ENCODE results near the gene KCNJ6.
A peak's percentile ranks its signal among the peaks of the same experiment; 100 is the strongest.

The KCNJ6 gene

DNA sequence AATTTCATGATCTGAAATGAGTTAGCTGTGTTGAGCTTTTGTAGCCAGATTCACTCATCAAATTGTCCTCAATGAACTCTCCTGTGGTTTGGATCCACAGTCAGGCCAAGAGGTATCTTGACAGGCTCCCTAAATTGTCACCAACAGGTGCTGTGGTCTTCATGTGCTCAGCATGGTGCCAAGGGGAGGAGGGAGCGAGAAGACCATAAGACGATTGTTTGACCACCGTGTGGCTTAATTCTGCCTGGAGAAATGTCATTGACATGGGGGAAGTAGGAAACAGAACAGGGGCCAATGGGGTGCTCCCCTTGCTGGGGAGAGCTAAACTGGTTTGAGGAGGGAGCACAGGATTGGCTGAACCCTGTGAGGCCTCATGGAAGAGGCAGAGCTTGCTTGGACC is 219.3 kb downstream of the KCNJ6 start:
- peaks cover 0 to 5% (median 0%) of the 10 kb centered on the region in 5 experiments for H3K9me3 ChIP-seq (ENCODE audit: control extremely low read depth in 1 of 5, control insufficient read depth in 4 of 5, insufficient read depth in 2 of 5, low read depth in 1 of 5, low read length in 4 of 5)
- H3K4me3 ChIP-seq (ENCODE audit: control insufficient read depth in 1 of 7, extremely low read depth in 1 of 7, insufficient read depth in 4 of 7, low read depth in 2 of 7, low read length in 6 of 7) = no peak overlapping the region
- ChIA-PET CTCF (interaction anchor here (0.6 to 1.4 kb wide), 3 partner anchors 15 to 981 kb away, joined by 3 to 6 read pairs (median 4); no protein-coding TSS in a partner anchor), POLR2A (no interaction called here)
- 95% methylated on average over 3 of the region's 3 CpGs for WGBS (ENCODE audit: insufficient coverage)
- no peaks in the 10 kb centered on the region for H3K4me1 ChIP-seq (ENCODE audit: control extremely low read depth in 1 of 4, control insufficient read depth in 4 of 4, insufficient read depth in 4 of 4, low read length in 3 of 4)
- peaks cover 0 to 6% (median 0%) of the 10 kb centered on the region in 5 experiments for H3K27me3 ChIP-seq (replicated peaks in 2 of 5; ENCODE audit: control insufficient read depth in 4 of 5, insufficient read depth in 5 of 5, low read length in 4 of 5)
- DNase-seq = no peak
- no peak overlapping the region for H3K27ac ChIP-seq (ENCODE audit: insufficient read depth in 1 of 2, low read depth in 1 of 2, low read length in 2 of 2, poor library complexity in 1 of 2, severe bottlenecking in 2 of 2)
- no peaks in the 10 kb centered on the region for H3K36me3 ChIP-seq (ENCODE audit: control insufficient read depth in 4 of 4, insufficient read depth in 4 of 4, low read length in 3 of 4)

DNA sequence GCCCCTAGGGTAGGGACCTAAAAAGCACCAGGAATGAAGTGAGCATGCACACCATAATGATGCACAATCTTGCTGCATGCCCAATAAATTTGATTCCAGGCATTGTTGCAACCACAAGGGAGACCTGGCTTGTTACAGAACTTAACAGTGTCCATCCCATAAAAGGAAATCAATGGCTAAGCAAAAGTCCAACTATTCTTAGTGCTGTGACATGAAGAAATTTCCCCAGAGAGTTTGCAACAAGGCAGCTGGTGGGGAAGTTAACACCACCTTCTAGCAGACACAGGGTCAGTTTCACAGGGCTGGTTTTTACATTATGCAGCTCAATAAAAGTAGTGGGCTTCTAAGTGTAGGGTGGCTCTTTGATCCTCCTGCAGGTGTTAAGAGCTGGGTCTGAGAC is 221.1 kb downstream of the KCNJ6 start:
- H3K27ac ChIP-seq (ENCODE audit: insufficient read depth in 1 of 2, low read depth in 1 of 2, low read length in 2 of 2, poor library complexity in 1 of 2, severe bottlenecking in 2 of 2) = no peak overlapping the region
- H3K4me1 ChIP-seq (ENCODE audit: control extremely low read depth in 1 of 4, control insufficient read depth in 4 of 4, insufficient read depth in 4 of 4, low read length in 3 of 4) = no peaks in the 10 kb centered on the region
- H3K27me3 ChIP-seq (replicated peaks in 2 of 5; ENCODE audit: control insufficient read depth in 4 of 5, insufficient read depth in 5 of 5, low read length in 4 of 5) = peaks cover 0 to 6% (median 0%) of the 10 kb centered on the region in 5 experiments
- H3K9me3 ChIP-seq (ENCODE audit: control extremely low read depth in 1 of 5, control insufficient read depth in 4 of 5, insufficient read depth in 2 of 5, low read depth in 1 of 5, low read length in 4 of 5) = peaks cover 0 to 5% (median 0%) of the 10 kb centered on the region in 5 experiments
- ChIA-PET CTCF (interaction anchor here (1.4 kb wide), 1 partner anchor 23 kb away, joined by 3 read pairs; no protein-coding TSS in a partner anchor), POLR2A (no interaction called here)
- H3K4me3 ChIP-seq (ENCODE audit: control insufficient read depth in 1 of 7, extremely low read depth in 1 of 7, insufficient read depth in 4 of 7, low read depth in 2 of 7, low read length in 6 of 7) = no peak overlapping the region
- H3K36me3 ChIP-seq (ENCODE audit: control insufficient read depth in 4 of 4, insufficient read depth in 4 of 4, low read length in 3 of 4) = no peaks in the 10 kb centered on the region
- no peak for DNase-seq

GRCh38 chr21:37688952-37689659 is 227.2 kb downstream of the KCNJ6 start:
- no peak overlapping the region for H3K4me3 ChIP-seq (ENCODE audit: control insufficient read depth in 1 of 7, extremely low read depth in 1 of 7, insufficient read depth in 4 of 7, low read depth in 2 of 7, low read length in 6 of 7)
- peak in 2 of 3 donors; percentile 11 for DNase-seq
- ChIA-PET CTCF (no interaction called here), POLR2A (no interaction called here)
- WGBS (ENCODE audit: insufficient coverage) = no CpG with 5 or more reads among the region's 3 CpGs
- no peaks in the 10 kb centered on the region for H3K27me3 ChIP-seq (replicated peaks in 2 of 5; ENCODE audit: control insufficient read depth in 4 of 5, insufficient read depth in 5 of 5, low read length in 4 of 5)
- H3K4me1 ChIP-seq (ENCODE audit: control extremely low read depth in 1 of 4, control insufficient read depth in 4 of 4, insufficient read depth in 4 of 4, low read length in 3 of 4) = peaks cover 0 to 12% (median 8%) of the 10 kb centered on the region in 4 experiments
- no peak overlapping the region for H3K27ac ChIP-seq (ENCODE audit: insufficient read depth in 1 of 2, low read depth in 1 of 2, low read length in 2 of 2, poor library complexity in 1 of 2, severe bottlenecking in 2 of 2)
- no peaks in the 10 kb centered on the region for H3K36me3 ChIP-seq (ENCODE audit: control insufficient read depth in 4 of 4, insufficient read depth in 4 of 4, low read length in 3 of 4)
- H3K9me3 ChIP-seq (ENCODE audit: control extremely low read depth in 1 of 5, control insufficient read depth in 4 of 5, insufficient read depth in 2 of 5, low read depth in 1 of 5, low read length in 4 of 5) = no peaks in the 10 kb centered on the region

- H3K4me1 ChIP-seq (ENCODE audit: control extremely low read depth in 1 of 4, control insufficient read depth in 4 of 4, insufficient read depth in 4 of 4, low read length in 3 of 4) = peaks cover 0 to 12% (median 8%) of the 10 kb centered on the region in 4 experiments
- DNase-seq = peak; percentile 12 to 75 (median 69)
- peak overlapping the region in 1 of 2 experiments; percentile 4 for H3K27ac ChIP-seq (ENCODE audit: insufficient read depth in 1 of 2, low read depth in 1 of 2, low read length in 2 of 2, poor library complexity in 1 of 2, severe bottlenecking in 2 of 2)
- no peaks in the 10 kb centered on the region for H3K9me3 ChIP-seq (ENCODE audit: control extremely low read depth in 1 of 5, control insufficient read depth in 4 of 5, insufficient read depth in 2 of 5, low read depth in 1 of 5, low read length in 4 of 5)
- WGBS (ENCODE audit: insufficient coverage) = 17% methylated on average over 11 of the region's 12 CpGs
- no peak overlapping the region for H3K4me3 ChIP-seq (ENCODE audit: control insufficient read depth in 1 of 7, extremely low read depth in 1 of 7, insufficient read depth in 4 of 7, low read depth in 2 of 7, low read length in 6 of 7)
- POLR2A ChIA-PET = no interaction called here
- no peaks in the 10 kb centered on the region for H3K36me3 ChIP-seq (ENCODE audit: control insufficient read depth in 4 of 4, insufficient read depth in 4 of 4, low read length in 3 of 4)
- no peaks in the 10 kb centered on the region for H3K27me3 ChIP-seq (replicated peaks in 2 of 5; ENCODE audit: control insufficient read depth in 4 of 5, insufficient read depth in 5 of 5, low read length in 4 of 5)
- CTCF ChIA-PET = interaction anchor here (0.7 to 1.5 kb wide), 4 partner anchors 8 to 13 kb away, joined by 3 to 8 read pairs (median 4); no protein-coding TSS in a partner anchor
Measured at GRCh38 chr21:37686991-37687810, 229.1 kb downstream of the KCNJ6 start.

DNA sequence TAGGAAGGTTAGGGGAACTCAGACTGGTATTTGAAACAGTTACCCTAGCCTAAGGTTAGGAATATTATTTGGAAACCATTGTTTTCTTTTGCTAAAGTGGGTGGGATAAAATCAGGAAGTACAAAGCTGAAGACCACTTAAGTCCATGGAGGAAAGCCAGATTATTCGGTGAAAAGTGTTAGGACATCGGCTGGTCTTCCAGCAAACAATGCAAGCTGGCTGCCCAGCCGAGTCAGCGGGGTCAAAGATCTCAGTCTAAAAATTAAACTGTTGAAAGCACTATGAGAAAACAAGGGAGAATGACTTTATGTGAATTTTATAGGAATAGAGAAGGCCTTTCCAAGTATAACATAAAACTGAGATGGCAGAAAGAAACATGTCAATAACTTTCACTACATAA is 231.7 kb downstream of the KCNJ6 start:
- POLR2A ChIA-PET = no interaction called here
- Histone ChIP-seq H3K36me3 (ENCODE audit: control insufficient read depth in 4 of 4, insufficient read depth in 4 of 4, low read length in 3 of 4) (no peaks in the 10 kb centered on the region), H3K27ac (ENCODE audit: insufficient read depth in 1 of 2, low read depth in 1 of 2, low read length in 2 of 2, poor library complexity in 1 of 2, severe bottlenecking in 2 of 2) (no peak overlapping the region), H3K4me3 (ENCODE audit: control insufficient read depth in 1 of 7, extremely low read depth in 1 of 7, insufficient read depth in 4 of 7, low read depth in 2 of 7, low read length in 6 of 7) (no peak overlapping the region), H3K9me3 (ENCODE audit: control extremely low read depth in 1 of 5, control insufficient read depth in 4 of 5, insufficient read depth in 2 of 5, low read depth in 1 of 5, low read length in 4 of 5) (no peaks in the 10 kb centered on the region), H3K4me1 (ENCODE audit: control extremely low read depth in 1 of 4, control insufficient read depth in 4 of 4, insufficient read depth in 4 of 4, low read length in 3 of 4) (peaks cover 0 to 12% (median 8%) of the 10 kb centered on the region in 4 experiments), H3K27me3 (replicated peaks in 2 of 5; ENCODE audit: control insufficient read depth in 4 of 5, insufficient read depth in 5 of 5, low read length in 4 of 5) (peaks cover 0 to 2% (median 0%) of the 10 kb centered on the region in 5 experiments)
- CTCF ChIA-PET = no interaction called here
- 95% methylated on average over 2 of the region's 4 CpGs for WGBS (ENCODE audit: insufficient coverage)
- DNase-seq = no peak

DNA sequence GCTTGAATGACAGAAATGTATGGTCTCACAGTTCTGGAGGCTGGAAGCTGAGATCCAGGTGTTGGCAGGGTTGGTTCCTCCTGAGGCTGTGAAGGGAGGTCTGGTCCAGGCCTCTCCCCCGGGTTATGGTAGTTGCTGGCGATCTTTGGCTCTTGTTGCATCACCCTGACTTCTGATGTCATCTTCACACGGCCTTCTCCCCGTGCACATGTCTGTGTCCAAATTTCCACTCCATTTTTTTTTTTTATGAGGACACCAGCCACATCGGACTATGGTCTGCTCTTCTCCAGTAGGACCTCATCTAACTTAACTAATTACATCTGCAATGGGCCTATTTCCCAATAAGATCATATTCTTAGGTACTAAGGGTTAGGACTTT is 232.2 kb downstream of the KCNJ6 start:
- Histone ChIP-seq H3K4me3 (ENCODE audit: control insufficient read depth in 1 of 7, extremely low read depth in 1 of 7, insufficient read depth in 4 of 7, low read depth in 2 of 7, low read length in 6 of 7) (no peak overlapping the region), H3K27me3 (replicated peaks in 2 of 5; ENCODE audit: control insufficient read depth in 4 of 5, insufficient read depth in 5 of 5, low read length in 4 of 5) (peaks cover 0 to 3% (median 0%) of the 10 kb centered on the region in 5 experiments), H3K27ac (ENCODE audit: insufficient read depth in 1 of 2, low read depth in 1 of 2, low read length in 2 of 2, poor library complexity in 1 of 2, severe bottlenecking in 2 of 2) (no peak overlapping the region), H3K9me3 (ENCODE audit: control extremely low read depth in 1 of 5, control insufficient read depth in 4 of 5, insufficient read depth in 2 of 5, low read depth in 1 of 5, low read length in 4 of 5) (peaks cover 0 to 2% (median 0%) of the 10 kb centered on the region in 5 experiments), H3K4me1 (ENCODE audit: control extremely low read depth in 1 of 4, control insufficient read depth in 4 of 4, insufficient read depth in 4 of 4, low read length in 3 of 4) (peaks cover 0 to 12% (median 8%) of the 10 kb centered on the region in 4 experiments), H3K36me3 (ENCODE audit: control insufficient read depth in 4 of 4, insufficient read depth in 4 of 4, low read length in 3 of 4) (no peaks in the 10 kb centered on the region)
- ChIA-PET CTCF (no interaction called here), POLR2A (no interaction called here)
- 94% methylated on average over 4 of the region's 5 CpGs for WGBS (ENCODE audit: insufficient coverage)
- no peak for DNase-seq

Data from common myeloid progenitor, CD34-positive (primary cell).